ENCODE results near the gene HECW1. TPM values are rescaled to one million over a fixed set of nuclear protein-coding genes. Genes with fewer than 3 reads are reported as not detected.

HECW1 gene
- total and polyA plus RNA-seq, 10 of the 15 experiments (the other 5 are each of a cell fraction or from before 2014, with no cell fraction given) = under 0.01 to 0.31 (median 0.04) TPM; not detected in 3

DNA sequence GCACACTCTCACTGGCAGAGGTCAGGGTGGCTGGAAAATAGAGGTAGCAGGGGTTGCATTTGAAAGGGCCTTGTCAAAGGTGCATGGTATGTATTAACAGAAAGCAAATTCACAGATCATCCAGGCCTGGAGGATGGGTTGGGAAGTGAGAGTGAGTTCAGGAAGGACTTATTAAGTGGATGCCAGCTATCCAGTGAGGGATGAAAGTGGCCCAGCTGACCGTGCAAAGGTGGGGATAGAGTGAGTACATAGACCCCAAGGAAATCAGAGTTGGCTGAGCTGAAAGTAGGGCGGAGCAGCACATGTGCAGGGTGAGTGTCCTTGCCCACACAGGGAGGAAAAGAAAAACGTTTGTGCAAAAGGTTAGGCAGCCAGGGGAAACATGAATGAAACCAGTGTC is 58.1 kb downstream of the HECW1 start (continued):
- TF ChIP-seq ASH2L (IDR thresholded peaks at IDR 0.05; ENCODE audit: borderline replicate concordance, low read depth) (no peak), BMI1 (IDR thresholded peaks at IDR 0.05; ENCODE audit: borderline replicate concordance) (no peak), NR2F1 (conservative IDR thresholded peaks at IDR 0.05) (no peak), TBL1XR1 (IDR thresholded peaks at IDR 0.05; ENCODE audit: low read depth, low read length) (no peak), SUPT20H (IDR thresholded peaks at IDR 0.05; ENCODE audit: borderline replicate concordance, control insufficient read depth, low read depth, low read length) (no peak), PAX8 (IDR thresholded peaks at IDR 0.05) (no peak), SMC3 (IDR thresholded peaks at IDR 0.05; ENCODE audit: borderline replicate concordance, low read length) (no peak), ZZZ3 (IDR thresholded peaks at IDR 0.05; ENCODE audit: control insufficient read depth, insufficient read length, low read depth) (no peak), NBN (IDR thresholded peaks at IDR 0.05) (no peak)
- TF ChIP-seq, protein P1, sequence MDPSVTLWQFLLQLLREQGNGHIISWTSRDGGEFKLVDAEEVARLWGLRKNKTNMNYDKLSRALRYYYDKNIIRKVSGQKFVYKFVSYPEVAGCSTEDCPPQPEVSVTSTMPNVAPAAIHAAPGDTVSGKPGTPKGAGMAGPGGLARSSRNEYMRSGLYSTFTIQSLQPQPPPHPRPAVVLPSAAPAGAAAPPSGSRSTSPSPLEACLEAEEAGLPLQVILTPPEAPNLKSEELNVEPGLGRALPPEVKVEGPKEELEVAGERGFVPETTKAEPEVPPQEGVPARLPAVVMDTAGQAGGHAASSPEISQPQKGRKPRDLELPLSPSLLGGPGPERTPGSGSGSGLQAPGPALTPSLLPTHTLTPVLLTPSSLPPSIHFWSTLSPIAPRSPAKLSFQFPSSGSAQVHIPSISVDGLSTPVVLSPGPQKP (IDR thresholded peaks at IDR 0.05; ENCODE audit: low read depth, low read length) = no peak
- TF ChIP-seq, protein P2, sequence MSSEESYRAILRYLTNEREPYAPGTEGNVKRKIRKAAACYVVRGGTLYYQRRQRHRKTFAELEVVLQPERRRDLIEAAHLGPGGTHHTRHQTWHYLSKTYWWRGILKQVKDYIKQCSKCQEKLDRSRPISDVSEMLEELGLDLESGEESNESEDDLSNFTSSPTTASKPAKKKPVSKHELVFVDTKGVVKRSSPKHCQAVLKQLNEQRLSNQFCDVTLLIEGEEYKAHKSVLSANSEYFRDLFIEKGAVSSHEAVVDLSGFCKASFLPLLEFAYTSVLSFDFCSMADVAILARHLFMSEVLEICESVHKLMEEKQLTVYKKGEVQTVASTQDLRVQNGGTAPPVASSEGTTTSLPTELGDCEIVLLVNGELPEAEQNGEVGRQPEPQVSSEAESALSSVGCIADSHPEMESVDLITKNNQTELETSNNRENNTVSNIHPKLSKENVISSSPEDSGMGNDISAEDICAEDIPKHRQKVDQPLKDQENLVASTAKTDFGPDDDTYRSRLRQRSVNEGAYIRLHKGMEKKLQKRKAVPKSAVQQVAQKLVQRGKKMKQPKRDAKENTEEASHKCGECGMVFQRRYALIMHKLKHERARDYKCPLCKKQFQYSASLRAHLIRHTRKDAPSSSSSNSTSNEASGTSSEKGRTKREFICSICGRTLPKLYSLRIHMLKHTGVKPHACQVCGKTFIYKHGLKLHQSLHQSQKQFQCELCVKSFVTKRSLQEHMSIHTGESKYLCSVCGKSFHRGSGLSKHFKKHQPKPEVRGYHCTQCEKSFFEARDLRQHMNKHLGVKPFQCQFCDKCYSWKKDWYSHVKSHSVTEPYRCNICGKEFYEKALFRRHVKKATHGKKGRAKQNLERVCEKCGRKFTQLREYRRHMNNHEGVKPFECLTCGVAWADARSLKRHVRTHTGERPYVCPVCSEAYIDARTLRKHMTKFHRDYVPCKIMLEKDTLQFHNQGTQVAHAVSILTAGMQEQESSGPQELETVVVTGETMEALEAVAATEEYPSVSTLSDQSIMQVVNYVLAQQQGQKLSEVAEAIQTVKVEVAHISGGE (CRISPR knock-in tag; IDR thresholded peaks at IDR 0.05) = no peak
- TF ChIP-seq, protein P3, sequence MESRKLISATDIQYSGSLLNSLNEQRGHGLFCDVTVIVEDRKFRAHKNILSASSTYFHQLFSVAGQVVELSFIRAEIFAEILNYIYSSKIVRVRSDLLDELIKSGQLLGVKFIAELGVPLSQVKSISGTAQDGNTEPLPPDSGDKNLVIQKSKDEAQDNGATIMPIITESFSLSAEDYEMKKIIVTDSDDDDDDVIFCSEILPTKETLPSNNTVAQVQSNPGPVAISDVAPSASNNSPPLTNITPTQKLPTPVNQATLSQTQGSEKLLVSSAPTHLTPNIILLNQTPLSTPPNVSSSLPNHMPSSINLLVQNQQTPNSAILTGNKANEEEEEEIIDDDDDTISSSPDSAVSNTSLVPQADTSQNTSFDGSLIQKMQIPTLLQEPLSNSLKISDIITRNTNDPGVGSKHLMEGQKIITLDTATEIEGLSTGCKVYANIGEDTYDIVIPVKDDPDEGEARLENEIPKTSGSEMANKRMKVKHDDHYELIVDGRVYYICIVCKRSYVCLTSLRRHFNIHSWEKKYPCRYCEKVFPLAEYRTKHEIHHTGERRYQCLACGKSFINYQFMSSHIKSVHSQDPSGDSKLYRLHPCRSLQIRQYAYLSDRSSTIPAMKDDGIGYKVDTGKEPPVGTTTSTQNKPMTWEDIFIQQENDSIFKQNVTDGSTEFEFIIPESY (IDR thresholded peaks at IDR 0.05) = no peak

Measured in GM12878 (cell line).